HG03060 (cell line): ENCODE measurements around the gene SOS2.
"Not testable (repeated sequence)": the region's sequence is repeated elsewhere in the genome, so short reads cannot be mapped to it uniquely, and the experiment has no call there.

Experiments
- ATAC-seq: cut with Tn5 transposase; IDR thresholded peaks from one replicate; pipeline ENCODE4 v1.9.1; 2021; ENCODE audit warnings: low read depth, moderate number of reproducible peaks; ENCODE audit not compliant: unreplicated experiment

The SOS2 gene

GRCh38 chr14:50088117-50088515, 143.3 kb downstream of the SOS2 start:
- ATAC-seq = no peak

- no peak for ATAC-seq
Observed at GRCh38 chr14:50087341-50088116, 143.8 kb downstream of the SOS2 start.

GRCh38 chr14:50086321-50086711, 145.1 kb downstream of the SOS2 start:
- no peak for ATAC-seq

- ATAC-seq = peak; percentile 43
Observed at GRCh38 chr14:50085570-50086320, 145.6 kb downstream of the SOS2 start.

GRCh38 chr14:50084666-50085065, 146.7 kb downstream of the SOS2 start:
- no peak for ATAC-seq

GRCh38 chr14:50083467-50084337, 147.7 kb downstream of the SOS2 start:
- peak; percentile 16 for ATAC-seq

- peak; percentile 50 for ATAC-seq
Observed at GRCh38 chr14:50082784-50083466, 148.5 kb downstream of the SOS2 start.

GRCh38 chr14:50082308-50082742, 149.1 kb downstream of the SOS2 start:
- ATAC-seq = no peak

- ATAC-seq = not testable (repeated sequence)
Observed at GRCh38 chr14:50079103-50079502, 152.3 kb downstream of the SOS2 start.

- not testable (repeated sequence) for ATAC-seq
Observed at GRCh38 chr14:50073663-50074062, 157.7 kb downstream of the SOS2 start.

GRCh38 chr14:50072395-50072794, 159.0 kb downstream of the SOS2 start:
- ATAC-seq = no peak

GRCh38 chr14:50070840-50071548, 160.4 kb downstream of the SOS2 start:
- ATAC-seq = no peak

- ATAC-seq = no peak
Observed at GRCh38 chr14:50070230-50070629, 161.1 kb downstream of the SOS2 start.

- no peak for ATAC-seq
Observed at GRCh38 chr14:50069325-50069724, 162.1 kb downstream of the SOS2 start.

- no peak for ATAC-seq
Observed at GRCh38 chr14:50068496-50068895, 162.9 kb downstream of the SOS2 start.

GRCh38 chr14:50067723-50068495, 163.5 kb downstream of the SOS2 start:
- ATAC-seq = no peak
